Measurements from ENCODE around the gene COA7.

The COA7 gene

DNA sequence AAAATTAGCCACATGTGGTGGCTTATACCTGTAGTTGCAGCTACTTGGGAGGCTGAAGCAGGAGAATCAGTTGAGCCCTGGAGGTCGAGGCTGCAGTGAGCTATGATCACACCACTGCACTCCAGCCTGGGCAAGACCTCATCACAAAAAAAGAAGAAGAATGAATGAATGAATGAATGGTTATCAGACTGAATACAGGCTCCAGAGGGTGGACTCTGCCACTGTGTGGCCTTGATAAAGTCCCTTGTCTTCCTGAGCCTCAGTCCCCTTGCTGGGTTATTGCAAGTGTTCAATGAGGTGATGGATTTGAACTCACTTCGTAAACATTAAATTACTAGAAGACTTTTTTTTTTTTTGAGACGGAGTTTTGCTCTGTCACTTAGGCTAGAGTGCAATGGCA is 40.4 kb downstream of the COA7 start:
- H3K4me3 ChIP-seq (ENCODE audit: low read depth, low read length), result no peak overlapping the region
- POLR2A ChIA-PET, result no interaction called here
- CTCF ChIA-PET, result no interaction called here
- TF ChIP-seq, protein P1, sequence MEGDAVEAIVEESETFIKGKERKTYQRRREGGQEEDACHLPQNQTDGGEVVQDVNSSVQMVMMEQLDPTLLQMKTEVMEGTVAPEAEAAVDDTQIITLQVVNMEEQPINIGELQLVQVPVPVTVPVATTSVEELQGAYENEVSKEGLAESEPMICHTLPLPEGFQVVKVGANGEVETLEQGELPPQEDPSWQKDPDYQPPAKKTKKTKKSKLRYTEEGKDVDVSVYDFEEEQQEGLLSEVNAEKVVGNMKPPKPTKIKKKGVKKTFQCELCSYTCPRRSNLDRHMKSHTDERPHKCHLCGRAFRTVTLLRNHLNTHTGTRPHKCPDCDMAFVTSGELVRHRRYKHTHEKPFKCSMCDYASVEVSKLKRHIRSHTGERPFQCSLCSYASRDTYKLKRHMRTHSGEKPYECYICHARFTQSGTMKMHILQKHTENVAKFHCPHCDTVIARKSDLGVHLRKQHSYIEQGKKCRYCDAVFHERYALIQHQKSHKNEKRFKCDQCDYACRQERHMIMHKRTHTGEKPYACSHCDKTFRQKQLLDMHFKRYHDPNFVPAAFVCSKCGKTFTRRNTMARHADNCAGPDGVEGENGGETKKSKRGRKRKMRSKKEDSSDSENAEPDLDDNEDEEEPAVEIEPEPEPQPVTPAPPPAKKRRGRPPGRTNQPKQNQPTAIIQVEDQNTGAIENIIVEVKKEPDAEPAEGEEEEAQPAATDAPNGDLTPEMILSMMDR (IDR thresholded peaks at IDR 0.05; ENCODE audit: insufficient read depth, low read length, missing control alignments), result no peak
- DNase-seq (ENCODE audit: low read depth, low spot score), result no peak

GRCh38 chr1:52654063-52654462 is 44.1 kb downstream of the COA7 start:
- POLR2A ChIA-PET, result no interaction called here
- H3K4me3 ChIP-seq (ENCODE audit: low read depth, low read length), result no peak overlapping the region
- CTCF ChIA-PET, result interaction anchor here (1.3 kb wide), 1 partner anchor 27 kb away, joined by 3 read pairs; no protein-coding TSS in a partner anchor
- no peak for DNase-seq (ENCODE audit: low read depth, low spot score)
- TF ChIP-seq, protein P1 (IDR thresholded peaks at IDR 0.05; ENCODE audit: insufficient read depth, low read length, missing control alignments), result no peak

GRCh38 chr1:52653207-52653849 is 44.8 kb downstream of the COA7 start:
- ChIA-PET CTCF (interaction anchor here (0.6 to 1.3 kb wide), 2 partner anchors 26 to 476 kb away, joined by 3 read pairs; no protein-coding TSS in a partner anchor), POLR2A (no interaction called here)
- DNase-seq (ENCODE audit: low read depth, low spot score), result no peak
- no peak overlapping the region for H3K4me3 ChIP-seq (ENCODE audit: low read depth, low read length)
- TF ChIP-seq, protein P1 (IDR thresholded peaks at IDR 0.05; ENCODE audit: insufficient read depth, low read length, missing control alignments), result no peak

DNA sequence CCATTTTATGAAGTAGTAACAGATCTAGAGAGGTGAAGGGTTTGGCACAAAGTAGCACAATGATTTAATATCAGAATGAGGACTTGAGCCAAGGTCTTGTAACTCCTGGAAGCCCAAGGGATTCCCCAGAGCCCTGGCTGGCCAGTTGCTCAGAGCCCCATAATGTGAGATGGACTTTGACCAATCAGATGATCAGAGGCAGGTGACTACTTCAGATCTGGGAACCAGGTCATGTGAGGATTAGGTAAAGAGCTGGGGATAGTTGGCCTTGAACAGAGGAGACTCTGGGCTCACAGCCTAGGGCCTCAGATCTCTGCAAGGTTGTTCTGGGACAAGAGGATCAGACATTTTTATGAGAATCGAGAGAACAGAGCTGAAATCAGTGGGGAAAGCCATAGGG is 46.2 kb downstream of the COA7 start:
- DNase-seq (ENCODE audit: low read depth, low spot score), result no peak
- ChIA-PET POLR2A (interaction anchor here (0.7 kb wide), 1 partner anchor 85 kb away, joined by 3 read pairs; no protein-coding TSS in a partner anchor), CTCF (no interaction called here)
- TF ChIP-seq, protein P1 (IDR thresholded peaks at IDR 0.05; ENCODE audit: insufficient read depth, low read length, missing control alignments), result no peak
- no peak overlapping the region for H3K4me3 ChIP-seq (ENCODE audit: low read depth, low read length)

DNA sequence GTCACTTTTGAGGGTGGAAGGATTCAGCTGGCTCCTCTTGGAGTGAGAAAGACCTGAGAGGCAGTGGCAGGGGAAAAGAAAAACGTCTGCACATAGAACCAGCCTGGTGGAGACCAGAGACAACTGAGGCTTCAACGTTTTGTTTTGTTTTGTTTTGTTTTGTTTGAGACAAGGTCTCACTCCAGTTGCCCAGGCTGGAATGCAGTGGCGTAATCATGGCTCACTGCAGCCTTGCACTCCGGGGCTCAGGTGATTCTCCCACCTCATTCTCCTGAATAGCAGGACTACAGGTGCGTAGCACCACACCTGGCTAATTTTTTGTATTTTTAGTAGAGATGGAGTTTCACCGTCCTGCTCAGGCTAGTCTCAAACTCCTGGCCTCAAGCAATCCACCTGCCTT is 52.9 kb downstream of the COA7 start:
- DNase-seq (ENCODE audit: low read depth, low spot score), result no peak
- ChIA-PET CTCF (no interaction called here), POLR2A (no interaction called here)
- no peak overlapping the region for H3K4me3 ChIP-seq (ENCODE audit: low read depth, low read length)
- TF ChIP-seq, protein P1 (IDR thresholded peaks at IDR 0.05; ENCODE audit: insufficient read depth, low read length, missing control alignments), result no peak

DNA sequence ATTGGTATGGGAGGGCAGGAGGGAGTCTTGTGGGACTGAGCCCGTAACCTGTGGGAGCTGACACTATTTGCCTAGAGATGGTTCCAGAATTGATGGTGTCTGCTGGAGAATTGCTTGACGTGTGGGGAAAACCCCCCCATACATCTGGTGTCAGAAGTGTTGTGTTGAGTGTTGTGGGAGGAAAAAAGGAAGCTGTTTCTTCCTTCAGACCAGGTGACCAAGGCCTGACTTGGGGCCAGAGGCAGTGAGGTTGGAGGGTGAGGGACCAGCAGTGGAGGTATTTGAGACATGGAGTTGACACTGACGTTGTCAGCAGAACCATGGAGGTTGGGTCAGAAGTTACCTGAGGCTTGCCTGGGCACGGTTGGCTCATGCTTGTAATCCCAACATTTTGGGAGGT is 56.8 kb downstream of the COA7 start:
- ChIA-PET POLR2A (no interaction called here), CTCF (no interaction called here)
- no peak for DNase-seq (ENCODE audit: low read depth, low spot score)
- no peak overlapping the region for H3K4me3 ChIP-seq (ENCODE audit: low read depth, low read length)
- TF ChIP-seq, protein P1 (IDR thresholded peaks at IDR 0.05; ENCODE audit: insufficient read depth, low read length, missing control alignments), result no peak
